K562 (cell line): Measurements from ENCODE around the gene NEDD1. TPM values are rescaled to one million over a fixed set of nuclear protein-coding genes. Genes with fewer than 3 reads are reported as not detected.
A peak's percentile ranks its signal among the peaks of the same experiment; 100 is the strongest.

ENCODE experiments used
- ATAC-seq: fragments of 200-7000 bp; cut with Tn5 transposase; 3 replicates; pipeline ENCODE4 v1.9.1; 2020; ENCODE audit warnings: moderate library complexity
- BruUV-seq: library from RNA; stranded (reverse); fragments of 400-500 nt; replicated peaks from 2 replicates; lab custom pipeline; 2021; lab: Mats Ljungman, UMichigan
- CTCF ChIA-PET: fragments of 300-600 bp; formaldehyde crosslinking; extraction: SDS; loops from one replicate; lab custom pipeline; 2021; ENCODE audit warnings: low intra/inter-chr PET ratio; lab: Yijun Ruan, JAX
- POLR2A ChIA-PET: fragments of 300-600, 350-650 bp; sonication (Branson Sonifier 250); formaldehyde crosslinking; extraction: SDS; loops from one replicate; lab custom pipeline; 2021; ENCODE audit warnings: antibody characterized with exemption, inconsistent platforms; lab: Yijun Ruan, JAX
- DNase-seq, 4 experiments: peaks; one replicate each; pipeline versions ENCODE4 v3.0.0 to v3.0.0-alpha.2; 2011 to 2018; ENCODE audit warnings: low spot score in 3 of 4, mixed read lengths in 3 of 4; ENCODE audit errors: extremely low read depth in 1 of 4
- FAIRE-seq: peaks from 2 replicates; lab custom pipeline; 2011; peaks lifted over from hg19 to GRCh38; lab: Jason Lieb, UNC
- H2AFZ ChIP-seq: 2 replicates; pipeline ENCODE4 v1.6.0; 2011; ENCODE audit warnings: low read depth, low read length, control low read depth, inconsistent platforms
- H3K27ac ChIP-seq: fragments of 200-600 bp; 3 replicates; pipeline ENCODE4 v1.8.0; 2011; ENCODE audit warnings: low read depth, mild to moderate bottlenecking, control low read depth, inconsistent platforms, low read length, moderate library complexity, mixed read lengths; ENCODE audit errors: extremely low read depth
- H3K27me3 ChIP-seq, 2 experiments: fragments of 300-600 bp in 1 of 2; 2 replicates in 1 of 2; 3 replicates in 1 of 2; pipeline versions ENCODE4 v1.6.0 to v1.8.0; 2011; ENCODE audit warnings: inconsistent platforms in 2 of 2, low read length in 2 of 2, mild to moderate bottlenecking in 1 of 2, mixed read lengths in 1 of 2, moderate library complexity in 1 of 2; ENCODE audit not compliant: control insufficient read depth in 2 of 2, insufficient read depth in 2 of 2
- H3K36me3 ChIP-seq: fragments of 300-600 bp; 3 replicates; pipeline ENCODE4 v1.8.0; 2011; ENCODE audit warnings: mild to moderate bottlenecking, low read length, inconsistent platforms; ENCODE audit not compliant: control insufficient read depth, insufficient read depth
- H3K4me1 ChIP-seq, 2 experiments: fragments of 200-600 bp in 1 of 2; replicated peaks in 1 of 2; 2 replicates in 1 of 2; 3 replicates in 1 of 2; pipeline versions ENCODE4 v1.5.1 to v1.8.0; 2011; ENCODE audit warnings: inconsistent platforms in 2 of 2, low read length in 2 of 2, mild to moderate bottlenecking in 1 of 2, mixed read lengths in 1 of 2, moderate library complexity in 1 of 2; ENCODE audit not compliant: control insufficient read depth in 2 of 2, insufficient read depth in 2 of 2
- H3K4me2 ChIP-seq: 2 replicates; pipeline ENCODE4 v1.6.1; 2011; ENCODE audit warnings: low read length, control low read depth, inconsistent platforms, mixed read lengths; ENCODE audit not compliant: insufficient read depth
- H3K4me3 ChIP-seq: fragments of 200-600 bp; sonication (generic), shearing (Covaris generic); 2 replicates; pipeline ENCODE4 v1.5.1; 2016; ENCODE audit warnings: control low read depth, inconsistent platforms
- H3K79me2 ChIP-seq: fragments of 200-600 bp; 3 replicates; pipeline ENCODE4 v1.8.0; 2011; ENCODE audit warnings: low read length, inconsistent platforms; ENCODE audit not compliant: control insufficient read depth, insufficient read depth
- H3K9ac ChIP-seq, 2 experiments: 2 replicates each; pipeline versions ENCODE4 v1.6.0 to v1.6.1; 2011; ENCODE audit warnings: low read depth in 2 of 2, low read length in 2 of 2, control low read depth in 1 of 2, inconsistent platforms in 1 of 2, mild to moderate bottlenecking in 1 of 2, mixed read lengths in 1 of 2; ENCODE audit not compliant: insufficient read depth in 1 of 2
- H3K9me1 ChIP-seq: one replicate; pipeline ENCODE4 v1.6.0; 2011; ENCODE audit warnings: inconsistent platforms, mild to moderate bottlenecking, low read length, moderate library complexity; ENCODE audit not compliant: control insufficient read depth, insufficient read depth
- H3K9me3 ChIP-seq: replicated peaks from 2 replicates; pipeline ENCODE4 v1.5.1; 2011; ENCODE audit warnings: low read depth, low read length, inconsistent platforms; ENCODE audit not compliant: control insufficient read depth, insufficient read depth
- H4K20me1 ChIP-seq: replicated peaks from 2 replicates; pipeline ENCODE4 v1.6.1; 2011; ENCODE audit warnings: low read length, inconsistent platforms, mixed read lengths; ENCODE audit not compliant: control insufficient read depth, insufficient read depth
- RAD21 ChIP-seq, 2 experiments: fragments of 250-450 bp in 1 of 2; fragments of 450-650 bp in 1 of 2; sonication (Bioruptor Pico) in 1 of 2; formaldehyde crosslinking in 1 of 2; IDR thresholded peaks in 1 of 2; conservative IDR thresholded peaks in 1 of 2; 2 replicates each; pipeline versions ENCODE4 v1.4.0 to v1.8.0; 2020 to 2022; ENCODE audit warnings: mild to moderate bottlenecking in 2 of 2, moderate library complexity in 1 of 2
- ZNF384 ChIP-seq: IDR thresholded peaks from 2 replicates; pipeline ENCODE4 v1.6.1; 2012; ENCODE audit warnings: low read depth, low read length, improper control_type of control experiment
- WGBS: fragments of 100-300 bp; shearing (Covaris generic); methylation state at CpG from one replicate; pipeline ENCODE4 v1.1.6; 2016; ENCODE audit warnings: low coverage, mixed read lengths; ENCODE audit not compliant: insufficient coverage; ENCODE audit errors: missing lambda C conversion rate; 5-methylcytosine and 5-hydroxymethylcytosine counted together
- in situ Hi-C: fragments of 300-500 bp; cut with MboI; formaldehyde crosslinking; loops from 4 replicates; pipeline ENCODE4 v1.15.0; 2018; ENCODE audit warnings: inconsistent platforms, mixed read lengths
- intact Hi-C: fragments of 100-400 bp; cut with micrococcal nuclease; formaldehyde crosslinking; loops from 2 replicates; pipeline ENCODE4 v1.14.2; 2022
- polyA plus RNA-seq, 8 experiments: library from polyadenylated mRNA; depleted of rRNA in 4 of 8; stranded (reverse) in 5 of 8; unstranded in 3 of 8; fragments of >200 nt; fragmentation: Nextera tagmentation in 2 of 8; fragmentation: Illumina TruSeq in 1 of 8; extraction: Ambion mirVana in 2 of 8; extraction: Trizol in 1 of 8; gene quantifications; 2 replicates each; pipeline versions ENCODE4 v1.2.1 to v1.2.3, GENCODE V29; 2011 to 2014; ENCODE audit warnings: inconsistent platforms in 1 of 8, missing spikeins in 1 of 8
- total RNA-seq, 7 experiments: library from RNA; depleted of rRNA in 6 of 7; stranded (reverse); fragments of >200 nt in 6 of 7; fragmentation: Illumina TruSeq in 2 of 7; extraction: Trizol in 2 of 7; gene quantifications; 2 replicates each; pipeline versions ENCODE4 v1.2.1 to v1.2.3, GENCODE V29; 2011 to 2021; ENCODE audit warnings: low replicate concordance in 1 of 7
- TF ChIP-seq, protein P1 (sequence below), 2 experiments: fragments of 450-650 bp; formaldehyde crosslinking in 1 of 2; IDR thresholded peaks; 2 replicates each; pipeline versions ENCODE4 v1.4.0 to v1.6.1; 2014 to 2020; ENCODE audit warnings: mild to moderate bottlenecking in 2 of 2, borderline replicate concordance in 1 of 2, low read depth in 1 of 2
- TF ChIP-seq, protein P2 (sequence below): fragments of 250-450 bp; sonication (Bioruptor Pico); IDR thresholded peaks from 2 replicates; pipeline ENCODE4 v1.5.0; 2021; ENCODE audit warnings: mild to moderate bottlenecking, moderate library complexity
- TF ChIP-seq, protein P3 (sequence below), 3 experiments: IDR thresholded peaks in 2 of 3; conservative IDR thresholded peaks in 1 of 3; 2 replicates each; pipeline ENCODE4 v1.5.1; 2011 to 2012; ENCODE audit warnings: low read length in 3 of 3, mild to moderate bottlenecking in 3 of 3, control low read depth in 2 of 3, improper control_type of control experiment in 1 of 3, inconsistent platforms in 1 of 3, low read depth in 1 of 3, mixed read lengths in 1 of 3, moderate library complexity in 1 of 3; ENCODE audit not compliant: insufficient read depth in 2 of 3

The NEDD1 gene
- total and polyA plus RNA-seq, 9 of the 15 experiments (the other 6 are each of a cell fraction or from before 2014, with no cell fraction given) = 7.5 to 29.3 (median 14.8) TPM

DNA sequence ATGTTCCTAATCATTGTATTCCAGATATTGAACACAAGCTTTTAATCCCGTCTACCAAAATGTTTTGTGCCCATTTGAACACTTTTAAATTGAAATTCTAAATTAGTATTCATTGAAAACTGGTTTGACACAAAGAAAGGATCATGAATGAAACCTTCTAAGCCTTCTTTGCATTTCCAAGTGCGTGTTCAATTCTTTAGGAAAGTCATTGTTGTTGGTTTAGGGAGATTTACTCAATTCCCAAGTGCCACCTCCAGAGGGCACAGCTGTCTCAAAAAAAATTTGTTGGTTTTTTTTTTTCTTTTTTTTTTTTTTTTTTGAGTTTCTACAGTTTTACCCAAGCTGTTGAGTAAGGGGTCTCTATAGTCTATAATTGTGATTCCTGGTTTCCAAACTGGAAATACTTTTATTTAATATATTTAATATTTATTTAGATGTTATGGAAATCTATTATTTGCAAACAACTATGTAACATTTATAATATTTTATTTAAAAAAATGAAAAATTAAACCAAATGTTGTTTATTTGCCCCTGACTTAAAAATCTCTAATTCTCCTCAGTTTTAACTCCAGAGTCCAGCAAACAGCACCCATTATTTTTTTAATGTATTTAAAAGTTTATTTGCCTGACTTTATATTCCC, 79.9 kb downstream of the NEDD1 start:
- Histone ChIP-seq H3K79me2 (no peaks in the 10 kb centered on the region), H3K27me3 (peaks cover 0 to 6% of the 10 kb centered on the region in 2 experiments; a peak in 1 of 5 replicates), H3K4me2 (no peak overlapping the region), H3K9ac (no peak overlapping the region), H3K9me3 (no peaks in the 10 kb centered on the region), H3K27ac (no peak overlapping the region), H3K36me3 (no peaks in the 10 kb centered on the region), H3K9me1 (no peaks in the 10 kb centered on the region), H3K4me3 (no peak overlapping the region), H2AFZ (no peak overlapping the region), H3K4me1 (peaks cover 9 to 11% of the 10 kb centered on the region in 2 experiments), H4K20me1 (no peaks in the 10 kb centered on the region; the same call in none of the 2 replicates)
- DNase-seq (peak; percentile 16 to 32 (median 20)), FAIRE-seq (no peak), ATAC-seq (0 out of 3 replicates have a peak, but pooled peaks have one; percentile 13)
- CTCF ChIA-PET = interaction anchor here (0.6 to 1.3 kb wide), 5 partner anchors 162 to 1411 kb away, joined by 3 to 10 read pairs (median 4); no protein-coding TSS in a partner anchor
- in situ Hi-C loops = loop anchor here (5.0 to 10.0 kb wide), 2 partner anchors 410 to 1408 kb away; no protein-coding TSS in a partner anchor
- intact Hi-C loops = loop anchor here (1.0 to 5.0 kb wide), 4 partner anchors 100 to 1410 kb away; no protein-coding TSS in a partner anchor
- WGBS = 15% methylated on average over 2 of the region's 2 CpGs
- no TSS peak for BruUV-seq
- TF ChIP-seq ZNF384 (peak; percentile 96), RAD21 (CRISPR knock-in tag; conservative IDR thresholded peaks at IDR 0.05 in 1 of 2, IDR thresholded peaks at IDR 0.05 in 1 of 2) (peak; percentile 39 to 52; a peak in 3 of 4 replicates)
- TF ChIP-seq, protein P1, sequence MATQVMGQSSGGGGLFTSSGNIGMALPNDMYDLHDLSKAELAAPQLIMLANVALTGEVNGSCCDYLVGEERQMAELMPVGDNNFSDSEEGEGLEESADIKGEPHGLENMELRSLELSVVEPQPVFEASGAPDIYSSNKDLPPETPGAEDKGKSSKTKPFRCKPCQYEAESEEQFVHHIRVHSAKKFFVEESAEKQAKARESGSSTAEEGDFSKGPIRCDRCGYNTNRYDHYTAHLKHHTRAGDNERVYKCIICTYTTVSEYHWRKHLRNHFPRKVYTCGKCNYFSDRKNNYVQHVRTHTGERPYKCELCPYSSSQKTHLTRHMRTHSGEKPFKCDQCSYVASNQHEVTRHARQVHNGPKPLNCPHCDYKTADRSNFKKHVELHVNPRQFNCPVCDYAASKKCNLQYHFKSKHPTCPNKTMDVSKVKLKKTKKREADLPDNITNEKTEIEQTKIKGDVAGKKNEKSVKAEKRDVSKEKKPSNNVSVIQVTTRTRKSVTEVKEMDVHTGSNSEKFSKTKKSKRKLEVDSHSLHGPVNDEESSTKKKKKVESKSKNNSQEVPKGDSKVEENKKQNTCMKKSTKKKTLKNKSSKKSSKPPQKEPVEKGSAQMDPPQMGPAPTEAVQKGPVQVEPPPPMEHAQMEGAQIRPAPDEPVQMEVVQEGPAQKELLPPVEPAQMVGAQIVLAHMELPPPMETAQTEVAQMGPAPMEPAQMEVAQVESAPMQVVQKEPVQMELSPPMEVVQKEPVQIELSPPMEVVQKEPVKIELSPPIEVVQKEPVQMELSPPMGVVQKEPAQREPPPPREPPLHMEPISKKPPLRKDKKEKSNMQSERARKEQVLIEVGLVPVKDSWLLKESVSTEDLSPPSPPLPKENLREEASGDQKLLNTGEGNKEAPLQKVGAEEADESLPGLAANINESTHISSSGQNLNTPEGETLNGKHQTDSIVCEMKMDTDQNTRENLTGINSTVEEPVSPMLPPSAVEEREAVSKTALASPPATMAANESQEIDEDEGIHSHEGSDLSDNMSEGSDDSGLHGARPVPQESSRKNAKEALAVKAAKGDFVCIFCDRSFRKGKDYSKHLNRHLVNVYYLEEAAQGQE (IDR thresholded peaks at IDR 0.05; ENCODE audit: borderline replicate concordance) = peak; percentile 12; the same call in 1 of the 2 replicates
- TF ChIP-seq, protein P1 (CRISPR knock-in tag; IDR thresholded peaks at IDR 0.05; ENCODE audit: low read depth) = no peak
- TF ChIP-seq, protein P2, sequence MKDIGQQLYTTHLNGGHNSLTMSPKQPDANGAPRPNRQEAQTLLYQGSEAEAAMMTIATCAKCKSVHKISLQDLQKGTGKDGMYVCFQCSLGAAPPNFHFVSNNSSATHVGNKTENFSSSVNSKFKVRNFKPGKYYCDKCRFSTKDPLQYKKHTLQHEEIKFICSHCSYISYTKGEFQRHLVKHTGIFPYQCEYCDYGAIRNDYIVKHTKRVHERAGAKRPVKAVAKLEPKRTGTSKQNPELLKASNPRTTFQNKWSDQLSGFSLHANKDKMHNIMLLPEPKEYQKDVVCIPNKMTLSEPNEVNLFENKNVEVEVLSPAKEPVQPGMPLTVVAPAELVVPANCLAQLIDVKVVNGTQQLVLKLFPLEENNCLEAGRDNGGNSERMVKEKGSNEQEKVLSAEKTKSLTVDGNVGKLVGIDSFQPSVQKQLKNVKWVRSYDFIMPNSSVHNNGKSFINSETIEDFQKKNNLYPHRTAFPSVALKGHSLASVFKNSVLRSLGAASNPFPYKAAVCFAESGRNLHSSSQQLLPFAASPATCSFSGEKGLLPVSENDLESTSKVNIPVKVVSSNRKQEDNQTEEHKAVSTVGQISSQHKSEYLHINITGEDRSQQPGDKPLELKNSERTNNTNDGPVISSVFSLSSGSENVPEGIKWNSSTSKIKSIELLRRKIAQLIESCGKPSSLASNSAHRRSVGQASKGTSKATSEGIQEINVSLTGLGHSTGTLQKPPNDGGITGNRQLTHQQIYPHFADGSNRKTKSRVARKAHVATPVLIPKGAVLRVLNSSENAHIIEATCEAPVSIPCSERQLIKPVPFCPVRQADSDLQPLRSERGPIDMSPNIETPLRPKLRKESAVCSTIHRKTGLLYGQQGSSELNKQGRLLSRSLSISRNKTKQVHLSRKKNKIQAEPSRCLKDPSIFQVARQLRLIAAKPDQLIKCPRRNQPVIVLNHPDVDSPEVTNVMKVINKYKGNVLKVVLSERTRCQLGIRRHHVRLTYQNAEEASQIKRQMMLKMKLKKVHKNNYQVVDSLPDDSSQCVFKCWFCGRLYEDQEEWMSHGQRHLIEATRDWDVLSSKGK (CRISPR knock-in tag) = no peak
- TF ChIP-seq, protein P3, sequence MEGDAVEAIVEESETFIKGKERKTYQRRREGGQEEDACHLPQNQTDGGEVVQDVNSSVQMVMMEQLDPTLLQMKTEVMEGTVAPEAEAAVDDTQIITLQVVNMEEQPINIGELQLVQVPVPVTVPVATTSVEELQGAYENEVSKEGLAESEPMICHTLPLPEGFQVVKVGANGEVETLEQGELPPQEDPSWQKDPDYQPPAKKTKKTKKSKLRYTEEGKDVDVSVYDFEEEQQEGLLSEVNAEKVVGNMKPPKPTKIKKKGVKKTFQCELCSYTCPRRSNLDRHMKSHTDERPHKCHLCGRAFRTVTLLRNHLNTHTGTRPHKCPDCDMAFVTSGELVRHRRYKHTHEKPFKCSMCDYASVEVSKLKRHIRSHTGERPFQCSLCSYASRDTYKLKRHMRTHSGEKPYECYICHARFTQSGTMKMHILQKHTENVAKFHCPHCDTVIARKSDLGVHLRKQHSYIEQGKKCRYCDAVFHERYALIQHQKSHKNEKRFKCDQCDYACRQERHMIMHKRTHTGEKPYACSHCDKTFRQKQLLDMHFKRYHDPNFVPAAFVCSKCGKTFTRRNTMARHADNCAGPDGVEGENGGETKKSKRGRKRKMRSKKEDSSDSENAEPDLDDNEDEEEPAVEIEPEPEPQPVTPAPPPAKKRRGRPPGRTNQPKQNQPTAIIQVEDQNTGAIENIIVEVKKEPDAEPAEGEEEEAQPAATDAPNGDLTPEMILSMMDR (IDR thresholded peaks at IDR 0.05 in 2 of 3, conservative IDR thresholded peaks at IDR 0.05 in 1 of 3; ENCODE audit: insufficient read depth in 2 of 3, low read depth in 1 of 3, low read length in 3 of 3) = peak; percentile 30 to 57 (median 35); a peak in 3 of 6 replicates
- POLR2A ChIA-PET = no interaction called here
